NOMO-1 treated with DMSO at 0.1 percent for 48 hours (cell line): ENCODE results near the gene ZBTB16.

ENCODE experiments used
- DNase-seq: peaks from one replicate; lab custom pipeline; 2025; ENCODE audit not compliant: unreplicated experiment; lab: John Stamatoyannopoulos, UW

Gene ZBTB16

DNA sequence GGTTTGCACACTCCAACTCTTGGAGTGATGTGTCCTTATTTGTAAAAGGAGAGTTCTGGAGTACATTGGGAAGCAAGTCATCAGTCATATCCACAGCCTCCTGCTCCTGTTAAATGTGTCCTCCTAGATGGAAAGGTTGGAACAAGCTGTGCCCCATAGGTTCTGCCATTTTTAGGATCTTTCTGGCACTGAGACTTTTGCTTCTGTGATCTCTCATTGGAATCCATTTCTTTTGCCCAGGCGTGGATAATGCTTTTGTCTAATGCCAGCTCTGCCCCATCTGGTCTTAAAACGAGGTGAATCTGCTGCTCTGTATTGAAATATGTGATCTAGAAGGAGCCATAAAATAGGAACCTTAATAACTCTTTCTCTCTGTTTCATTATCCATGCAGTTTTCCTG, 66.4 kb downstream of the ZBTB16 start:
- DNase-seq = no peak

DNA sequence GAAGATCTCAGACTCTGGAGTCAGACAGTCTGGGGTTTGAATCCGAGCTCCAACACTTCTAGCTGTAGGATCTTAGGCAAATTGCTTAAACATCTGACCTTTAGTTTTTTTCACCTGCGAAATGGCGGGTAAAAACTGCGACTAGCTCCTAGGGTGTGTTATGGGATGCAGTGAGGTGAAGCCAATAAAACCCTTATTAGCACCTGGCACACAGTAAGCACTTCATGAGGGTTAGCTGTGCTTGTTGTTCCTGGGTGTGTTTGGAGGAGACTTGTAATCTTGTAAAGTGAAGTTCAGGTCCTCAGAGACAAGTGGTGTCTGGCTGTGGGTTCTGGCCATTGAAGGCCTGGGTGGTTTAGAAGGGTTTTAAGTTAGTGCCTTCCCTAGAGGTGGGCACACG, 68.9 kb downstream of the ZBTB16 start:
- DNase-seq = no peak

DNA sequence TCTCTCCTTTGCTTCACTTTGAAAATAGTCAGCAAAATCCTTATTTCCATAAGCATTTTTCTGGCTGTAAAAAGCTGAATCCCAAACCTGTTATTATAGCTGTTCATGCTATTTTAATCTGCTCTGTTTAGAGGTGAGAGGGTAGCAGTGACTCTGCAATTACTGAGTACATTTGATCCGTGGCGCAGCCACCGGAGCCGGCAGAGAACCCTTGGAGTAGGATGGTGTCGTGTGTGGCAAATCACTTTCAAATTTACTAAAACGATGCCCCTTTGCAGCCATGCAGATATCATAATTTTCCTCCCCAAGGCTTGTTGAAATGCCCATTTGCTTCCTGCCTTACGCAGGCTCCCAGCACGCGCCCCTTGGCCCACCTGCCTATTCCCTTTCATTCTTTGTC, 69.6 kb downstream of the ZBTB16 start:
- no peak for DNase-seq

DNA sequence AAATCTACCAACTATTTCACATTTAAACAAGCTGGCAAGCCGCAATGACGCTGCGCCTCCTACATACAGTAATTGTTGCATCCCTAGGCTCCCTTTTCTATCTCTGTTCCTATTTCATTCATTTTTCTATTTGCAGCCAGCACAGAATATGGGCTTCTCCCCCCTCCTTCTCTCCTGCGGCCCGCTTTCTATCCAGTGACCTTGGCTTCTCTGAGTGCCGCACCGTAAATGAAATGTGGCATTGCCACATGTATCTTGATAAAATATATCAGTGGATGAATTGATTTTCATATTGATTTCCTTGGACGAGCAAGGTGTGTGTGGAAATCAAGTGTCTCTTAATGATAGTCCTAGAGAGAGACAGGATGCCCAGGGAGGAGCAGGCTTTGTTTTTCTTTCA, 70.2 kb downstream of the ZBTB16 start:
- no peak for DNase-seq

DNA sequence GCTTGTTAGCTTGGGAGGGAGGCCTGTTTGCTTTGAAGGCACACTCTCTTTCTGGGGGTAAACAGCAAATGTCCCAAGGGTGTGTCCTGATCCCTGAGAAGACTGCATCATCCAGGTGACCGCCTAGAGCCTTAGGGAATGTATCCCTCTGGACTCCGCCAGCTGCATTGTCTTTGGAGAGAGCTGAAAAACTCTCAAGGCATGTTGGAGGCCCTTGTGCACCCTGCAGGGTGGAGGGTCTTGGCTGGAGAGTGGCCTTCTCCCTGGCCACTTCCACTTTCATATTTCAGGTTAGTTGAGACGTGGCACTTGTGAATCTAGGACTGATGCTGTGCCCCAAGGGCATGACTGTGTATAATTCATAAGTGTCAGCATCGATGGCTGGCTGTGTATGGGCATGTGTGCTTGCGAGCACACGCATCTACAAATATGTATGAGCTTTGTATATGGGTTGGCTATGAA, 70.6 kb downstream of the ZBTB16 start:
- DNase-seq = no peak

DNA sequence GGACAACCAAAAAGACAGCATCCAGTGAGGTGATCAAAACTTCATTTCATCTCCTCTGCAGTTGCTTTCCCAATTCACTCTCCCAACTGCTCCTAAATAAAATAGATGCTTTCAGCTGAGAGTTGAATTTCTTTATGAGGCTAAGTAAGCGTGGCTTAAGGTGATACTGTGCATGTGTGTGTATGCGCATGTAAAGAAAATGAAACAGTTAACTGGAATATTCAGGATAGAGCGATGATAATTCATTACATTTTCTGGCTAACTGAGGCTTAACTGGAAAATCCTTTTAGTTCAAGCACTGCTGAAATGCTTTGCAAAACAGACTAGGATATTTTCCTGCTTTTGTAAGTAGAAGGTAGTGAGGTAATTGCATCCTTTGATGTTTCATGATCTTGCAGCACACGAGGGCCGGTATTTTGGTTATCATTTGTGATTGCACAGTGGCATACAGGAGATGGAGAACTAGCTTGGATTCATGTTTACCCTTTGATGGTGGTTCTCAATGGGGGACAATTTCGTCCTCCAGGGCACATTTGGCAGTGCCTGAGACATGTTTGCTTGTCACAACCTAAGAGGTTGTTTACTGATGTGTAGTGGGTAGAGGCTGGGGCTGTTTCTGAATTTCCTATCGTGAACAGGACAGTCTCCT, 71.2 kb downstream of the ZBTB16 start:
- no peak for DNase-seq

DNA sequence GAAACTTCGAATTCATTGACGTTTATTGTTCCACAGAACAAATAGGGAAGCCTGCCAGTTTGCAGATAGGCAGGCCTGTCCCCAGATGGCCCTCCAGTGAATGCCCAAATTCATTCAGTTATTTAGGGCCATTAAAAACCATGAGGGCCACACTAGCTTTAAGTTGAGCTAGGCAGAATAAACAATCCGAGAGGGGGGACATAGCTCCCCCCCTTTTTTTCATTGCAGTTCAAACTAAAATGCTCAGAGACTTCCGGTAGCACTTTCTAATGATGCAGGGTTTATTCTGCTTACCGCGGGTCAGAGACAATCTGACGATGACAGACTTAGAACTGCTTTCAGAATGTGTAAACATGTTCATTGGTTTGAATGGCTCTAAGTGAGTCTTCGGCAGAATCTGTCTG, 72.0 kb downstream of the ZBTB16 start:
- no peak for DNase-seq

DNA sequence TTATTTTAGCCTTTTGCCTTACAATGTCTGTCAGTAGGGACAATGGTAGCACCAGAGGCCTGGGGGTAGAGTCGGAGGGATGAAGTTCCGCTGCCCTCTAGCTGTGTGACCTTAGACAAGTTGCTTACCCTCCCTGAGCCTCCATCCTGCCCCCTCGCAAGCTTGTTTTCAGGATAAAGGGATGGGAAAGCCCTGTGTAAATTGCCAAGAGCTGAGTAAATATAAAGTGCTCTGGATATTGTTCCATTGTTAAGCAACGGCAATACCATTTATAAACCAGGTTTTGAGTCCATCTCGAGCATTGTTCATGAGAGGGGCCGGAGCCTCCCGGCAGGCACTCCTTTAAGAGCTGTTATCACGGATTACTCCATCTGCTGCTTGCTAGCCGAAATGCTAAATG, 72.9 kb downstream of the ZBTB16 start:
- no peak for DNase-seq

DNA sequence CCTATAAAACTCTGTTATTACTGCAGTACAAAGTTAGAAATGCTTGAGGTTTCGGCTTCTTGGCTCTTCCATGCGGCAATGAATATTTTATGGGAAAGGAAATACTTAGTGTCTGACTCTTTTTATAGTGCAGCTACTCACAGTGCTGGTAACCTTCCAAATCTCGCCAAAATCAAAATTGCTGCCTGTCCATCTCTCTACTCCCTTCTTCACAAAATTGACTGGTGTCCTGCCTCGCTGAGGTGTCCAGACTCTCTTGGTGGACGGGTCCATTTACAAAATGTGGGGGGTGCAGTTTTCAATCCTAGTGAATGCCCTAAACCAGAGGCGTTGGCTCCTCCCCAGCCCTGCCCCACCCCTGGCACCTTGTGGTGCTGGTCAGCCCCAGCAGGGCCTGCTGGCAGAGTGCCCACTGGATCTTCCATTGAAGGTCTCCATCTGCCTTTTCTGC, 73.5 kb downstream of the ZBTB16 start:
- DNase-seq = no peak

DNA sequence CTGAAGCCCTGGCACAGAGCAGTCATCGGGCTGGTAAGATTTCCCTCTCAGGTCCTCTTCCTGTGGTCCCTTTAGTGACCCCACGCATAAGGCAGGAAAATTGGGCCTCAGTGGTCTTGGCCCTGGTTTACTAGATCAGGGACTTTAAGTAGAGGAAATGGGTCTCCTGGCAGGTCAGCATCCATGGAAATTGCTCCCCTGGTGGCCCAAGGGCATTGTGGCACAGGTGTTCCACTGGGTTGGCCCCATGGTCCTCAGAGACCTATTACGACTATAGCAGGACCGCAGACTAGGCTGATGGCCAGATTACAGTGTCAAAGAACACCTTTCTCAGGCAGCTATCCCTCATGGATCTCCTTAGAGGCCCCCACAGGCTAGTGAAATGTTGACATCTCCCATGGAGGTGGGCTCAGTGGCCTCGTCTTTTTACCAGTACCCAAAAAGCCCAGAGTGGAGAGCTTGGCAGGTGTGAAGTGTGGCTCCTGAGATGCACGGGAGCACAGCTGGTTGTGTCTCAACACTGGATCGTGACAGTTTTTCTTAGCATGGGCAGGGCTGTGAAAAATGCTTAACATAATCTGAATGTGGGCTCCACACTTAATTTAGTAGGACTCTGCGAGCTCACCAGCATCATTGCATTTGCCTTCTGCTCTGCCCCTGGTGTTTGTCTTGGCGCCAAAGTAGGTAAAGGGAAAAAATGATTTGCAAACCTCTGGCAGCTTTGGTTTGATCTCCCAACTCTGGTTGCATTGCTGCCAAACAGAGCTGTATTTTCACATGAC, 74.2 kb downstream of the ZBTB16 start:
- DNase-seq = no peak

DNA sequence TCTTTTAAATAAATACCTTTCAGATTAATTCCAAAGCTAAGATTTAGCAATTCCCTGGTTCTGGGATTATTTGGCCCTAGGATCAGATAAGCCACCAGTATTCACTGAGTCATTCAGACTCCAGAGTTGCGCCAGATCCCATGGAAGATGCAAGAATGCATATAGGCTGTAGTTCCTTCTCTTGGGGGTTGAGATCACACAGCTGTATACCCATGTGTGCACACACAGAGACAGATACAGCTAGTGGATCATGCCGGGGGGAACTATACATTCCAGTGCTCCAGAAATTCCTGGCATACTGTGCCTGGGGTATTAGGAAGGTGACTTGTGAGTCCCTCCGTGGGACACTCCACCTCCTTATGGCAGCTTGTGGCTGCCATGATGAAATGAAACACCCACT, 75.4 kb downstream of the ZBTB16 start:
- no peak for DNase-seq

DNA sequence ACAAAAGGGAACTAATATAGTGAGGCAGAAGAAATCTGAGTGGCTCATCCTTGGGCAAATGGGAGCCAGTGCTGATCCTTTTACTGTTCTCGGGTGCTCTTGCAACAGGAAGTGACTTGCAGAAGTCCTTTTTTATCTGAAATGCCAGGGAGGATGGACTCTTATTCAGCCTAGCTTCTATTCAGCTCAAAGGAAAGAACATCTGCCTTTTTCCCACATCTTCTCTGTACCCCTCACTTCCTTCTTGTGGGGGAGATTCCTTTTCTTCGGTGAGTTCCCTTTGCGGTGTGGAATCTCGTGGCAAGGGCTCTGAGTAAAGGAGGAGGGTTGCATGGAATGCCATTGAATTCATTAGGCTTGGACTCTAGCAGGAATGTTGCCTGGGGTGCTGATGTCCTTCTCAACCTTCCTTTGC, 76.2 kb downstream of the ZBTB16 start:
- DNase-seq = peak; percentile 83

DNA sequence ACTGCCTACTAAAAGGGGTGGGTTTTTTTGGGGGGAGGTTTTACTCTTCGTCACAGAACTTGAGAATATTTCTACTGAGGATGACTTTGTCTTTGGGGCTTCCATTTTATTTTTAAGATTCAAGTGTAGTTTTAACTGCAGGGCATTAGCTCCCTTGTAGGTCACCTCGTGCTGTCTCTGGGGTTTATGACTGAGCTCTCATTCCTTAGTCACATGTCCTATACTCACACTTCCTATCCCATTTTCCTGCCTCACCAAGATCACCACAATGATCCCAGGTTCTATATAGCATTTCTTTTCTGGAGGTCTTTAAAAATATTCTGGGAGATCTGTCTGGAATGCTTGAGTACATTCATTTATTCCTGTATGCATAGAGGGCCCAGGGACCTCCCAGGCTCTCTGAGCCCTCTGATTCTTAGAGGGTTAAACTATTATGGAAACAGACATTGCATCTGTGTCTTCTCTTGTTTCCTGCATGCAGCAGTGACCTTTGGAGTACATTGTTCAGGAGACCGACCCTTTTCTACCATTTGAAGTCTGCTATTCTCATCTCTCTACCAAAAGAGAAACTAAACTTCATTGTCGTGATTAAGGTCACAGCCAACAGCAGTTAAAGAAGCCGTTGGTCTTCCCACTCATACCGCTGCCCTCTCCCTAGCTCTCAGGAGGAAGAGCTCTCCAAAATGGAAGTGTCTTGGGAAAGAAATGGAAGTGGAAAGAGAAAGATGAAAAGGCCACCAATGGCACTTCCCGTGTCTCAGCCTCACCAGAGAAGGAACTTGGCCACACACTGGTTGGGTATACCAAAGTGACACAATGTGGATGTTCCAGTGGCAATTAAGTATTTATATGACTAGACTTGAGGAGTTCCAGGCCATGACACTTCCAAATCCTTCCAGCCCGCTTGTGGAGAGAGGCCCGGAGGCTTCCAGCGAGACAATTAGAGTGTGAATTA, 77.5 kb downstream of the ZBTB16 start:
- DNase-seq = no peak

DNA sequence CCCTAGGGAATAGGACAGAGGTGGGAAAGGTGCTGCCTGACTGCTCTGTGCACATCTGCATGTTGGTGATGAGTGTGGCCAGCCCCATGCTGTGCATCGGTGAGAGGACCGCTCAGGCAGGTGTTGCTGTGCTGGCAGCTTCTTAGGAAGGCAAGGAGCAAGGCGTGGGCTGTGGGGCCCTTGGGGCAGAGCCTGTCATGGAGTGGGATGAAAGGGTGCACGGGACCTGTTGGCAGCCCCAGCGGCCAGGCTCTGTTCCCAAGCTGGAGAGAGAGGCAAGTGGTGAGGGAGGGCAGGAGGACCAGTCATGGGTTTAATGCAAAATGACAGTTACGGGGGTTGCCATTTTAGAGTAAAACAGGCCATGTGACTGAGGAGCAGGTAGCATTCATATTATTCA, 78.3 kb downstream of the ZBTB16 start:
- DNase-seq = no peak

DNA sequence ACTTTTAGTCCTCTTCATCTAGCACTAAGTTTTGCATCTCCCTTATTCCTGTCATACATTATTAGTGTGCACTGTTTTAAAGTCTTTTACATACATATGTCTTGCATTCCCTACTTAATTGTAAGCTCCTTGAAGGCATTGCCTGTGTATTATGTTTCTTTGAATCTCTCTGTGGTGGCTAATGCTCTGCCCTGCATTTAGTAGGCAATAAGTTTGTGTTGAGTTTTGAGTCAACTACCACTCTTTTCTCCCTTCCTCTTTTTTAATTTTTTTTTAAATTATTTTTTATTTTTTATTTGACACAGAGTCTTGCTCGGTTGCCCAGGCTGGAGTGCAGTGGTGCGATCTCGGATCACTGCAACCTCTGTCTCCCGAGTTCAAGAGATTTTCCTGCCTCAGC, 78.9 kb downstream of the ZBTB16 start:
- no peak for DNase-seq

DNA sequence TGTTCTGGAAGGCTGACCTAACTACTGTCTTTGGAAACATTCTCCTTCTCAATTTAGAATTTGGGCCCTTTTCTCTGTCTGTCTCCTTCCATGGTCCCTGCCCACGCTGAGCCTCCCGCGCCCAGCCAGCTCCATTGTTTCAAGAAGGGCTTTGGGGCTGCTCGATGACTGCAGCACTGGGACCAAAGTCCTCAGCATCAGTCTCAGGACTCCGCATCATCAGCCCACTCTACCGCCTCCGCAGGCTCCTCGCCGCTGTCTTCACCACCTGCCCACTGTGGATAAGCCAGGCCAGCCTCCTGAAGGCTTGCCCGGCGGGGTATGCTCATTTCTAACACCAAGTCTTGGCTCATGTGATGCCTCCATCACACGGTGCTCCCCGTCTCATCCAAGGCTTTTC, 81.3 kb downstream of the ZBTB16 start:
- DNase-seq = no peak

DNA sequence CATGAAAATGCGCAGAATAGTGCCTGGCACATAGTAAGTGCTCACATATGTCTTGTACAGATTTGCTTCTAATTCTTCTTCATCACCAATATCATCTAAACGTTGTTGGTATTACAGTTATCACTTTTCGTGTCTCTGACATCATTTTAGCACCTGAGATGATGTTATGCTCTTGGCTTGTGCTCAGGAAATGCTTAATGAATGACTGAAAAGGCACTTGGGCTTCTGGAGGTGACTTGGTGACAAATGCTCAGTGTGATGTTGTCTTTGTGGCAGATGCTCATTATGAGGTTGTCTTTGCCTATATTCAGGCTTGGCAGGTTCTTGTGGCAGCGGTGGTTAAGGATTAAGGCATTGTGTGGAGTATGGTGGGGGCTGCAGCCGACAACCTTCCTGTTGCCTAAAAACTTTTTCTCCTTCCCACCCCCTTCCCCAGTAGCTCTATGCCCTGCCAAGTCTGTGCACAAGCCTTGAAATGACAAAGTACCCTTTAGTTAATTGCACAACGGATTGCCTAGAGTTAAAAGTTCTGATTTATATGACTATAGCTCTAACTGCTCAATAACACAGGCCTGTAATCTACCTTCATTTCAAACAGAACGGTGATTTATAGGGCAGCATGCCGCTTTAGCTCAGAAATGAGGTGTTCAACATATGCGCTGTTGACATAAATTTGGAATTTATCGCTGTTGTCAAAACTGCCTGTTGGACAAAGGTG, 82.5 kb downstream of the ZBTB16 start:
- no peak for DNase-seq

DNA sequence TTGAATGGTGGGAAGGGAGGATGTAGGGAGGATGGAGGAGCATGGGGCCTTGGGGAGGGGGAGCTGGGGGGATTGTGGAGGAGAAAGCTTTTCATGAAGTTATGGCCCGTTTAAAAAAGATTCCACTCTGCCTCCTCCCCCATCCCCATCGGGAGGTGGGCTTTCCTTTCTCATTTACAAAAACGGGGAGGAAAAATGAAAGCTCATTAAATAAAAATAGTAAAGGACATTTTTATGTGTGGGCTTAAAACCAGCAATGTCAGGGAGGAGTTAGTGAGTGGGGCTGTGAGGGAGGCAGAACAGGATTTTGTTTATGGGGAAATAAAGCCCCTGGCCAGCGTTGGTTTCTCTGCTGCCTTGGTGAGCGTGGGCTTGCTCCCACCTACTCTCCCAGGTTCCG, 83.2 kb downstream of the ZBTB16 start:
- DNase-seq = no peak

DNA sequence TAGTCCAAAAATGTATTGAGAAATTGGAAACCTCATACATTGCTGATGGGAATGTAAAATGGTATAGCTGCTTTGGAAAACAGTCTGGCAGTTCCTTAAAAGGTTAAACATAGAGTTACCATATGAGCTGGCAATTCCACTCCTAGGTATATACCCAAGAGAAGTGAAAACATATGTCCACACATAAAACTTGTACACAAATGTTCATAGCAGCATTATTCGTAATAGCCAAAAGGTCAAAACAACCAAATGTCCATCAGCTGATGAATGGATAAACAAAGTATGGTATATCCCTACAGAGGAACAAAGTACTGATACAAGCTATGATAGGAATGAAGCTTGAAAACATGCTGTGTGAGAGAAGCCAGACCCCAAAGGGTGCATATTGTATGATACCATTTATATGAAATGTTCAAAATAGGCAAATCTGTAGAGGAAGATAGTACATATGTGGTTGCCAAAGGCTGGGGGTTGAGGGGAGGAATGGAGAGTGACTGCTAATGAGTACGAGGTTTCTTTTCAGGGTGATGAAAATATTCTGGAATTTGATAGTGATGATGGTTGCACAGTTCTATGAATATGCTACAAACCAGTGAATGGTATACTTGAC, 85.8 kb downstream of the ZBTB16 start:
- no peak for DNase-seq

DNA sequence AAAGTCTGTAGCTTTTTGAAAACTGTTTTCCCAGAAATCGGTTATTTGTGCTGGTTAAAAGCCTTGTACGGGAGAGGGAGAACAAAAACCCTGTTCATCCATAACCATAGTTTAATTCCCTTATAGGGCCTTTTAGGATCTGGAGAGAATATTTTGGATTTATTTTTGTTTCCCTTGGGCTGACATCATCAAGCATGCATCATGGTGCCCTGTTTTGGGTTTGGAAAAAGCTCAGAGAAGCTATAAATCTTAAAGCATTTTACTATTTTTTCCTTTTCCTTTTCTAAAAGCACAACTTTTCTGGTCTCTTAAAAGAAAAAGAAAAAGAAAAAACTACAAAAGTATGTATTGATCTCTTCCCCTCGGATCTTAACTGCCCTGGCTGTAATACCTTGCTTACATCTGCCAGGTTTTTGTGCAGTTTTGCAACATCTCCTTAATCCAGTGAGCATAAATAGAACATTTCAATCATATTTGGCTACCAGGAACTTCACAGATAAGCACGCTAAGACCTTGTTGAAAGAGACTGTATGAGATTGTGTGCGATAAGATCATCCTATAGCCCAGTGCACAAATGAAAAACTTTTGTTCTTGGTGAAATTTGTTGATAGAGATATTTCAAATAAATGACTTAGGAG, 88.0 kb downstream of the ZBTB16 start:
- no peak for DNase-seq
